Endodermal cell (in vitro differentiated cells): ENCODE measurements around the gene LSM12. TPM values are rescaled to one million over a fixed set of nuclear protein-coding genes. Genes with fewer than 3 reads are reported as not detected.
A peak's percentile ranks its signal among the peaks of the same experiment; 100 is the strongest.

ENCODE experiments used
- DNase-seq: peaks from one replicate; pipeline ENCODE4 v3.0.0-alpha.2; 2017
- H3K27ac ChIP-seq: 2 replicates; pipeline ENCODE4 v1.5.1; 2013; ENCODE audit warnings: mild to moderate bottlenecking, low read depth, low read length, moderate library complexity
- H3K27me3 ChIP-seq: 2 replicates; pipeline ENCODE4 v1.6.1; 2013; ENCODE audit warnings: mild to moderate bottlenecking, low read length, moderate library complexity; ENCODE audit not compliant: insufficient read depth, control insufficient read depth, poor library complexity, severe bottlenecking
- H3K36me3 ChIP-seq: 2 replicates; pipeline ENCODE4 v1.7.0; 2013; ENCODE audit warnings: mild to moderate bottlenecking, low read length, moderate library complexity; ENCODE audit not compliant: control insufficient read depth, insufficient read depth
- H3K4me1 ChIP-seq: one replicate; pipeline ENCODE4 v1.7.0; 2013; ENCODE audit warnings: low read length; ENCODE audit not compliant: control insufficient read depth, insufficient read depth
- H3K4me3 ChIP-seq: 2 replicates; pipeline ENCODE4 v1.5.1; 2013; ENCODE audit warnings: mild to moderate bottlenecking, low read length, moderate library complexity
- H3K9ac ChIP-seq: 2 replicates; pipeline ENCODE4 v1.6.1; 2013; ENCODE audit warnings: mild to moderate bottlenecking, low read length, moderate library complexity; ENCODE audit not compliant: poor library complexity, severe bottlenecking; ENCODE audit errors: extremely low read depth
- H3K9me3 ChIP-seq: 2 replicates; pipeline ENCODE4 v1.6.1; 2013; ENCODE audit warnings: mild to moderate bottlenecking, low read length, moderate library complexity; ENCODE audit not compliant: control insufficient read depth
- H3K27ac Mint-ChIP-seq: 2 replicates; pipeline ENCODE4 v1.8.0; 2020; ENCODE audit warnings: mixed read lengths
- H3K27me3 Mint-ChIP-seq: 2 replicates; pipeline ENCODE4 v1.8.0; 2021; ENCODE audit warnings: mild to moderate bottlenecking, mixed read lengths; ENCODE audit not compliant: insufficient read depth
- H3K36me3 Mint-ChIP-seq: 2 replicates; pipeline ENCODE4 v1.8.0; 2020; ENCODE audit warnings: low read depth, mixed read lengths
- H3K4me1 Mint-ChIP-seq: 2 replicates; pipeline ENCODE4 v1.8.0; 2020; ENCODE audit warnings: mixed read lengths
- H3K4me3 Mint-ChIP-seq: 2 replicates; pipeline ENCODE4 v1.8.0; 2020; ENCODE audit warnings: mild to moderate bottlenecking, moderate library complexity, mixed read lengths
- H3K9me3 Mint-ChIP-seq: 2 replicates; pipeline ENCODE4 v1.8.0; 2020; ENCODE audit warnings: mild to moderate bottlenecking, mixed read lengths
- WGBS, 2 experiments: methylation state at CpG; one replicate each; pipeline versions ENCODE4 v1.1.5 to v1.1.7; 2013; ENCODE audit warnings: missing lambda C conversion rate in 2 of 2, mixed read lengths in 1 of 2; ENCODE audit not compliant: insufficient coverage in 1 of 2, insufficient read length in 1 of 2; 5-methylcytosine and 5-hydroxymethylcytosine counted together
- total RNA-seq, 2 donors: library from RNA; stranded (reverse); fragmentation: NEBNext Ultra II Directional in 1 of 2; extraction: Animal tissue kit (Norgen Biotek cat#: 25700) in 1 of 2; gene quantifications; 2 replicates in 1 of 2; 3 replicates in 1 of 2; pipeline ENCODE4 v1.2.1, GENCODE V29; 2021
- TF ChIP-seq, protein P1 (sequence below): fragments of 200-600 bp; sonication (generic); conservative IDR thresholded peaks from 2 replicates; pipeline ENCODE4 v1.5.0; 2021; ENCODE audit warnings: antibody characterized with exemption, mild to moderate bottlenecking

Gene LSM12
- total RNA-seq, 2 donors from 2014 or later: 97.7 to 102 TPM

DNA sequence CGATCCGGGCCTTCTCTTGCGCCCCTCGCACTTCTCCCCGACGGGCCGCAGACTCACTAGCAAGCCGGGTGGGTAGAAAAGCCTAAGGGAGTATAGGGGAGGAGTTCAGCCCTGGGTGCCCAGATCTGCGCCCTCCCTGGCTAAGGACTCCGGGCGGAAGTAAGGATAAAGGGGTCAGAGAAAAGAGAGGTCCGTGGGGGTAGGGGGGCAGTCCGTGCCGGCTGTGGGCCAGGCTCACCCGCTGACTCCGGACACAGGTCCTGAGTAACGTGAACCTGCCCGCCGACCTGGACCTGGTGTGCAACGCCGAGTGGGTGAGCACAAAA lies 60.2 kb downstream of the LSM12 start:
- Mint-ChIP-seq H3K27me3 (peaks cover 44% of the 10 kb centered on the region), H3K4me1 (peaks cover 14% of the 10 kb centered on the region), H3K9me3 (no peaks in the 10 kb centered on the region), H3K27ac (peak overlapping the region; percentile 91), H3K36me3 (peaks cover 7% of the 10 kb centered on the region), H3K4me3 (peak overlapping the region; percentile 72)
- H3K4me1 ChIP-seq: peaks cover 6% of the 10 kb centered on the region
- H3K9me3 ChIP-seq: no peaks in the 10 kb centered on the region
- no peak for DNase-seq
- peak overlapping the region; percentile 25 for H3K9ac ChIP-seq
- WGBS, 2 experiments: 4% methylated on average over 12 to 21 of the region's 21 CpGs
- TF ChIP-seq, protein P1, sequence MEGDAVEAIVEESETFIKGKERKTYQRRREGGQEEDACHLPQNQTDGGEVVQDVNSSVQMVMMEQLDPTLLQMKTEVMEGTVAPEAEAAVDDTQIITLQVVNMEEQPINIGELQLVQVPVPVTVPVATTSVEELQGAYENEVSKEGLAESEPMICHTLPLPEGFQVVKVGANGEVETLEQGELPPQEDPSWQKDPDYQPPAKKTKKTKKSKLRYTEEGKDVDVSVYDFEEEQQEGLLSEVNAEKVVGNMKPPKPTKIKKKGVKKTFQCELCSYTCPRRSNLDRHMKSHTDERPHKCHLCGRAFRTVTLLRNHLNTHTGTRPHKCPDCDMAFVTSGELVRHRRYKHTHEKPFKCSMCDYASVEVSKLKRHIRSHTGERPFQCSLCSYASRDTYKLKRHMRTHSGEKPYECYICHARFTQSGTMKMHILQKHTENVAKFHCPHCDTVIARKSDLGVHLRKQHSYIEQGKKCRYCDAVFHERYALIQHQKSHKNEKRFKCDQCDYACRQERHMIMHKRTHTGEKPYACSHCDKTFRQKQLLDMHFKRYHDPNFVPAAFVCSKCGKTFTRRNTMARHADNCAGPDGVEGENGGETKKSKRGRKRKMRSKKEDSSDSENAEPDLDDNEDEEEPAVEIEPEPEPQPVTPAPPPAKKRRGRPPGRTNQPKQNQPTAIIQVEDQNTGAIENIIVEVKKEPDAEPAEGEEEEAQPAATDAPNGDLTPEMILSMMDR: no peak
- peak overlapping the region; percentile 88 for H3K4me3 ChIP-seq
- H3K27ac ChIP-seq: no peak overlapping the region
- H3K27me3 ChIP-seq: peaks cover 45% of the 10 kb centered on the region
- H3K36me3 ChIP-seq: peaks cover 8% of the 10 kb centered on the region

DNA sequence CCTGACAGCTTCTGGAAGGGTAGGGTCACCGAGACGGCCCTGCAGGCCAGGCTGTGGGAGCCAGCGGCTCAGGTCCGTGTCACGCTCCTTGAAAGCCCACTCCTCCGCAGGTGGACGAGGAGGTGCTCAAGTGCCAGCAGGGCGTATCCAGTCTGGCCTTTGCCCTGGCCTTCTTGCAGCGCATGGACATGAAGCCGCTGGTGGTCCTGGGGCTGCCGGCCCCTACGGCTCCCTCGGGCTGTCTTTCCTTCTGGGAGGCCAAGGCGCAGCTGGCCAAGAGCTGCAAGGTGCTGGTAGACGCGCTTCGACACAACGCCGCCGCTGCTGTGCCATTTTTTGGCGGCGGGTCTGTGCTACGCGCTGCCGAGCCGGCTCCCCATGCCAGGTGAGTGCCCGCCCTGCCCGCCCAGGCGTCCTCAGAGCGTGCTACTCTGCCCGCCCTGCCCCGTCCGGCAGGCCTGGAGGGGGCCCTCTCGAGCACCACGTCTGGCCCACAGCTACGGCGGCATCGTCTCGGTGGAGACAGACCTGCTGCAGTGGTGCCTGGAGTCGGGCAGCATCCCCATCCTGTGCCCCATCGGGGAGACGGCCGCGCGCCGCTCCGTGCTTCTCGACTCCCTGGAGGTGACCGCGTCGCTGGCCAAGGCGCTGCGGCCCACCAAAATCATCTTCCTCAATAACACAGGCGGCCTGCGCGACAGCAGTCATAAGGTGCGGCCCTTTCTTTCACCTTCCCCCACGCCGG lies 60.8 kb downstream of the LSM12 start:
- peak overlapping the region; percentile 88 for H3K4me3 ChIP-seq
- Mint-ChIP-seq H3K27me3 (peaks cover 48% of the 10 kb centered on the region), H3K4me3 (peak overlapping the region; percentile 72), H3K4me1 (peaks cover 14% of the 10 kb centered on the region), H3K9me3 (no peaks in the 10 kb centered on the region), H3K36me3 (peaks cover 7% of the 10 kb centered on the region), H3K27ac (peak overlapping the region; percentile 91)
- H3K9me3 ChIP-seq: no peaks in the 10 kb centered on the region
- peaks cover 8% of the 10 kb centered on the region for H3K36me3 ChIP-seq
- no peak overlapping the region for H3K27ac ChIP-seq
- H3K9ac ChIP-seq: peak overlapping the region; percentile 25
- WGBS, 2 experiments: 7 to 8% methylated on average over 21 to 59 of the region's 59 CpGs
- peaks cover 6% of the 10 kb centered on the region for H3K4me1 ChIP-seq
- DNase-seq: peak; percentile 95
- TF ChIP-seq, protein P1: peak; percentile 67
- peaks cover 45% of the 10 kb centered on the region for H3K27me3 ChIP-seq

DNA sequence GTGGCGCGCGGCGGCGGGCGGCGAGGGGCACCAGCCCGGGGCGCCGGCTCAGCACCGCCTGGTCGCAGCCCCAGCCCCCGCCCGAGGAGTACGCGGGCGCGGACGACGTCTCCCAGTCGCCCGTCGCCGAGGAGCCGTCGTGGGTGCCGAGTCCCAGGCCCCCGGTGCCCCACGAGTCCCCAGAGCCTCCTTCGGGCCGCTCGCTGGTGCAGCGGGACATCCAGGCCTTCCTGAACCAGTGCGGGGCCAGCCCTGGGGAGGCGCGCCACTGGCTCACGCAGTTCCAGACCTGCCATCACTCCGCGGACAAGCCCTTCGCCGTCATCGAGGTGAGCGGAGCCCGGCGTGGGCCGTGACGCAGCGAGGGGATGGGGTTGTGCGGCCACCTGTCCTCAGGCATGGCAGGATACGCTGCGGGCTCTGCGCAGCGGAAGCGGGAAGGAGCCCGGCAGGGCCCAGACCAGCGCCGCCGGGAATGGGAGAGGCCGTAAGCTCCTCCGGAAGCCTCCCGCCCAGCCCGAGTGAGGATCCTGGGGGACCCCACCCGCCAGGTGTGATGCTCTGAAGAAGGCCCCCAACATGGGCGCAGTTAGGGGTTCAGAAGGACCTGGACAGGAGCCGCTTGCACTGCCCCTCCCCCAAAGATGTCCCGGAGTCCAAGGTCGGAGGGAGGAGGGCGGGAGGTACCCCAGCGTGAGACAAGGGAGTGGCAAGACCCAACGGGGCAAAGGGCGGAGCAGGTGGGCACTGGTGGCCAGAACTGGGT lies 61.5 kb downstream of the LSM12 start:
- Histone ChIP-seq H3K4me3 (peak overlapping the region; percentile 53), H3K27ac (no peak overlapping the region), H3K4me1 (peaks cover 6% of the 10 kb centered on the region), H3K36me3 (peaks cover 8% of the 10 kb centered on the region), H3K27me3 (peaks cover 45% of the 10 kb centered on the region), H3K9me3 (no peaks in the 10 kb centered on the region), H3K9ac (no peak overlapping the region)
- Mint-ChIP-seq H3K36me3 (peaks cover 5% of the 10 kb centered on the region), H3K27ac (no peak overlapping the region), H3K4me3 (peak overlapping the region; percentile 49), H3K27me3 (peaks cover 51% of the 10 kb centered on the region), H3K9me3 (no peaks in the 10 kb centered on the region), H3K4me1 (peaks cover 14% of the 10 kb centered on the region)
- DNase-seq: peak; percentile 87
- TF ChIP-seq, protein P1: no peak
- WGBS, 2 experiments: 6% methylated on average over 24 to 71 of the region's 71 CpGs
